Upper lobe of right lung (tissue), 1 donor: ENCODE data around the gene IQGAP1. TPM values are rescaled to one million over a fixed set of nuclear protein-coding genes. Genes with fewer than 3 reads are reported as not detected.

Experiments
- ATAC-seq: fragments of 200-7000 bp; cut with Tn5 transposase; one replicate; pipeline ENCODE4 v1.9.1; 2020; ENCODE audit warnings: mild to moderate bottlenecking, moderate library complexity
- DNase-seq: peaks from one replicate; pipeline ENCODE4 v3.0.0-alpha.2; 2020
- H3K27ac ChIP-seq: fragments of 200-600 bp; one replicate; pipeline ENCODE4 v1.8.0; 2022
- H3K27me3 ChIP-seq: fragments of 200-600 bp; one replicate; pipeline ENCODE4 v1.8.0; 2022; ENCODE audit warnings: mild to moderate bottlenecking
- H3K36me3 ChIP-seq: fragments of 200-600 bp; one replicate; pipeline ENCODE4 v1.8.0; 2022
- H3K4me1 ChIP-seq: fragments of 200-600 bp; one replicate; pipeline ENCODE4 v1.8.0; 2022
- H3K4me3 ChIP-seq: fragments of 200-600 bp; one replicate; pipeline ENCODE4 v1.8.0; 2022; ENCODE audit warnings: mild to moderate bottlenecking
- H3K9me3 ChIP-seq: fragments of 200-600 bp; one replicate; pipeline ENCODE4 v1.8.0; 2022
- CTCF ChIP-seq: fragments of 200-600 bp; IDR thresholded peaks from one replicate; pipeline ENCODE4 v1.8.0; 2022; ENCODE audit warnings: antibody characterized with exemption
- intact Hi-C: fragments of 100-400 bp; cut with DNase I; formaldehyde crosslinking; loops from one replicate; pipeline ENCODE4 v1.11.0; 2022
- total RNA-seq: library from RNA; stranded (reverse); fragmentation: NEBNext Ultra II Directional; extraction: Animal tissue kit (Norgen Biotek cat#: 25700); gene quantifications from one replicate; pipeline ENCODE4 v1.2.1, GENCODE V29; 2021
- donor health status: DM: no; HTN: yes; CAD: no; lungs with severe emphysema.

The IQGAP1 gene
- total RNA-seq, 1 donor from 2014 or later, result 256 TPM

GRCh38 chr15:90449206-90449735 is 61.2 kb downstream of the IQGAP1 start:
- no peak for TF ChIP-seq CTCF
- Histone ChIP-seq H3K4me3 (no peak overlapping the region), H3K27me3 (no peaks in the 10 kb centered on the region), H3K36me3 (peaks cover 100% of the 10 kb centered on the region), H3K9me3 (no peaks in the 10 kb centered on the region), H3K27ac (no peak overlapping the region), H3K4me1 (no peaks in the 10 kb centered on the region)
- ATAC-seq (no peak), DNase-seq (no peak)
- intact Hi-C loops, result no loop called here

- ATAC-seq, result no peak
- H3K36me3 ChIP-seq, result peaks cover 100% of the 10 kb centered on the region
- intact Hi-C loops, result loop anchor here (10.0 kb wide), 1 partner anchor 56 kb away; no protein-coding TSS in a partner anchor
- H3K4me3 ChIP-seq, result no peak overlapping the region
- DNase-seq, result no peak
- no peaks in the 10 kb centered on the region for H3K27me3 ChIP-seq
- no peak for TF ChIP-seq CTCF
- H3K9me3 ChIP-seq, result no peaks in the 10 kb centered on the region
- H3K27ac ChIP-seq, result no peak overlapping the region
- no peaks in the 10 kb centered on the region for H3K4me1 ChIP-seq
Observed at GRCh38 chr15:90451053-90451850, 63.2 kb downstream of the IQGAP1 start.

GRCh38 chr15:90456236-90456635 is 68.2 kb downstream of the IQGAP1 start:
- H3K4me1 ChIP-seq, result peaks cover 11% of the 10 kb centered on the region
- no peak overlapping the region for H3K27ac ChIP-seq
- no peak overlapping the region for H3K4me3 ChIP-seq
- no peaks in the 10 kb centered on the region for H3K9me3 ChIP-seq
- intact Hi-C loops, result loop anchor here (10.0 kb wide), 1 partner anchor 61 kb away; no protein-coding TSS in a partner anchor
- peaks cover 95% of the 10 kb centered on the region for H3K36me3 ChIP-seq
- no peak for DNase-seq
- ATAC-seq, result no peak
- H3K27me3 ChIP-seq, result no peaks in the 10 kb centered on the region
- no peak for TF ChIP-seq CTCF

GRCh38 chr15:90458061-90458460 is 70.0 kb downstream of the IQGAP1 start:
- H3K4me1 ChIP-seq, result peaks cover 11% of the 10 kb centered on the region
- H3K27me3 ChIP-seq, result no peaks in the 10 kb centered on the region
- DNase-seq, result no peak
- H3K9me3 ChIP-seq, result no peaks in the 10 kb centered on the region
- intact Hi-C loops, result loop anchor here (10.0 kb wide), 1 partner anchor 63 kb away; no protein-coding TSS in a partner anchor
- no peak for TF ChIP-seq CTCF
- no peak overlapping the region for H3K27ac ChIP-seq
- H3K4me3 ChIP-seq, result no peak overlapping the region
- no peak for ATAC-seq
- H3K36me3 ChIP-seq, result peaks cover 90% of the 10 kb centered on the region

GRCh38 chr15:90459368-90459767 is 71.3 kb downstream of the IQGAP1 start:
- Histone ChIP-seq H3K36me3 (peaks cover 90% of the 10 kb centered on the region), H3K27me3 (no peaks in the 10 kb centered on the region), H3K27ac (no peak overlapping the region), H3K9me3 (no peaks in the 10 kb centered on the region), H3K4me1 (peaks cover 19% of the 10 kb centered on the region), H3K4me3 (no peak overlapping the region)
- intact Hi-C loops, result loop anchor here (10.0 kb wide), 1 partner anchor 65 kb away; no protein-coding TSS in a partner anchor
- DNase-seq (no peak), ATAC-seq (no peak)
- no peak for TF ChIP-seq CTCF
